Heart left ventricle (tissue), 16 donors: ENCODE data around the gene ARHGAP26. TPM values are rescaled to one million over a fixed set of nuclear protein-coding genes. Genes with fewer than 3 reads are reported as not detected.

Experiments
- ATAC-seq, 4 donors: fragments of 200-7000 bp; cut with Tn5 transposase; one replicate each; pipeline ENCODE4 v1.9.1; 2020 to 2022; ENCODE audit warnings: moderate library complexity in 4 of 4, mild to moderate bottlenecking in 3 of 4, moderate number of reproducible peaks in 1 of 4
- DNase-seq, 5 donors: peaks; one replicate each; pipeline ENCODE4 v3.0.0-alpha.2; 2020
- H3K27ac ChIP-seq, 12 donors: fragments of 200-600 bp; sonication (generic) in 4 of 12; one replicate each; pipeline versions ENCODE4 v1.5.0 to v1.8.0; 2016 to 2022; ENCODE audit warnings: mild to moderate bottlenecking in 2 of 12
- H3K27me3 ChIP-seq, 9 donors: fragments of 200-600 bp; sonication (generic) in 2 of 9; one replicate each; pipeline versions ENCODE4 v1.5.1 to v1.8.0; 2016 to 2022; ENCODE audit warnings: mild to moderate bottlenecking in 3 of 9
- H3K36me3 ChIP-seq, 9 donors: fragments of 200-600 bp; sonication (generic) in 2 of 9; one replicate each; pipeline versions ENCODE4 v1.5.0 to v1.8.0; 2018 to 2022; ENCODE audit warnings: mild to moderate bottlenecking in 2 of 9
- H3K4me1 ChIP-seq, 12 donors: fragments of 200-600 bp; sonication (generic) in 4 of 12; one replicate each; pipeline versions ENCODE4 v1.5.0 to v1.8.0; 2016 to 2022; ENCODE audit warnings: mild to moderate bottlenecking in 3 of 12
- H3K4me3 ChIP-seq, 12 donors: fragments of 200-600 bp; sonication (generic) in 4 of 12; one replicate each; pipeline versions ENCODE4 v1.5.0 to v1.8.0; 2017 to 2022; ENCODE audit warnings: mild to moderate bottlenecking in 9 of 12, moderate library complexity in 4 of 12
- H3K9me3 ChIP-seq, 12 donors: fragments of 200-600 bp; sonication (generic) in 4 of 12; one replicate each; pipeline versions ENCODE4 v1.5.0 to v1.8.0; 2016 to 2022; ENCODE audit warnings: mild to moderate bottlenecking in 1 of 12
- POLR2A ChIP-seq, 2 donors: fragments of 450-650 bp; IDR thresholded peaks; one replicate each; pipeline ENCODE4 v1.6.1; 2017; ENCODE audit warnings: antibody characterized with exemption in 2 of 2, mild to moderate bottlenecking in 2 of 2, moderate library complexity in 2 of 2
- WGBS, 4 donors: extraction: QIAGEN DNeasy Blood & Tissue Kit in 2 of 4; methylation state at CpG; one replicate each; pipeline versions ENCODE4 v1.1.5 to v1.1.7; 2013 to 2018; 5-methylcytosine and 5-hydroxymethylcytosine counted together
- intact Hi-C, 10 donors: fragments of 100-400 bp; cut with DNase I; formaldehyde crosslinking; loops; one replicate each; pipeline versions ENCODE4 v1.11.1 to v1.14.2; 2022
- polyA plus RNA-seq, 2 donors: library from polyadenylated mRNA; stranded (reverse); fragments of 200-250 nt; gene quantifications; one replicate each; pipeline ENCODE4 v1.2.3, GENCODE V29; 2013
- total RNA-seq, 9 donors: library from RNA; depleted of rRNA in 2 of 9; stranded (reverse); fragments of >200 nt in 2 of 9; fragmentation: NEBNext Ultra II Directional in 3 of 9; extraction: Animal tissue kit (Norgen Biotek cat#: 25700) in 3 of 9; gene quantifications; one replicate each; pipeline versions ENCODE4 v1.1.0 to v1.2.4, GENCODE V29; 2016 to 2023
- TF ChIP-seq, protein P1 (sequence below), 12 donors: fragments of 200-600 bp; sonication (generic) in 4 of 12; IDR thresholded peaks; one replicate each; pipeline versions ENCODE4 v1.5.0 to v1.8.0; 2018 to 2022; ENCODE audit warnings: antibody characterized with exemption in 12 of 12, mild to moderate bottlenecking in 5 of 12
- donor health status: ischemic (EF 13 %, LVEDD 7.1; RV severe dilation, severe dysfunction).
- donor health status: healthy with polysubstance abuse.
- donor health status: DM: no; HTN: yes; CAD: no.
- donor health status: DM: no; HTN: no; CAD: no.
- donor health status: ischemic (EF 25% LVEDD 6.9; RV normal size, moderate dysfunction).
- donor health status: ischemic (EF 25% LVEDD 5.7; RV mildly dilated, moderate dysfunction).
- donor health status: healthy.
- donor health status: DM: yes; HTN: yes; CAD: no.
- donor health status: ischemic (EF 35%, LVEDD 5.7; RV mildly dilated, moderate dysfunction).
- donor health status: nonischemic (EF 11% LVEDD 7.7; RV severe dilation, severe dysfunction).
- donor health status: DM: yes; HTN: yes; CAD: no.
- donor health status: PGD.
- donor health status: ischemic (EF 29% LVEDD 5.4; RV normal size, mild dysfunction).
- donor health status: nonischemic (EF 23%, LVEDD 6.1; RV moderate dilation, normal function).

ARHGAP26 gene
- total and polyA plus RNA-seq, 11 donors: 11.9 to 52.1 (median 33.7) TPM

DNA sequence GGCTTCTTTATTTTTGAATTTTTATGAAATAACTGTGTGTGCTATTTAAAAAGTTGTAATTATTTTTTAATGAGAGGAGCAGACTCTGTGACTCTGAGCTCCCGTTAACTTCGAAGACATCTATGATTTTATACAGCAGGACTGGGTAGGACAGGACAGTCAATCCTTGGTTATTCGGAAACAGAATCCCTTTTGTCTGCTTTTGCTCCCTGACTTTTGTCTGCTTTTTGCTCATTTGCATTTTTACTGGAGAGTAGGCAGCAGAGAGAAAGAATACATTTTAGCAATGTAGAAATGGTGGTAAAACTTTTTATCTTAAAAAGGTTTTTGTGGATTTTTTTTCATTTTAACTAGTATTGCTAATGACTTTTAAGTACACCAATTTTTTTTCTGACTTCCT lies 303.6 kb downstream of the ARHGAP26 start:
- Histone ChIP-seq H3K36me3 (peaks cover 0 to 26% (median 9%) of the 10 kb centered on the region in 9 donors), H3K27me3 (no peaks in the 10 kb centered on the region), H3K9me3 (peaks cover 0 to 9% (median 0%) of the 10 kb centered on the region in 12 donors), H3K4me3 (no peak overlapping the region), H3K27ac (no peak overlapping the region), H3K4me1 (peaks cover 0 to 17% (median 3%) of the 10 kb centered on the region in 12 donors)
- WGBS, 4 donors: 84 to 93% (median 87%) methylated on average over 3 of the region's 3 CpGs
- no peak for DNase-seq
- TF ChIP-seq, protein P1, sequence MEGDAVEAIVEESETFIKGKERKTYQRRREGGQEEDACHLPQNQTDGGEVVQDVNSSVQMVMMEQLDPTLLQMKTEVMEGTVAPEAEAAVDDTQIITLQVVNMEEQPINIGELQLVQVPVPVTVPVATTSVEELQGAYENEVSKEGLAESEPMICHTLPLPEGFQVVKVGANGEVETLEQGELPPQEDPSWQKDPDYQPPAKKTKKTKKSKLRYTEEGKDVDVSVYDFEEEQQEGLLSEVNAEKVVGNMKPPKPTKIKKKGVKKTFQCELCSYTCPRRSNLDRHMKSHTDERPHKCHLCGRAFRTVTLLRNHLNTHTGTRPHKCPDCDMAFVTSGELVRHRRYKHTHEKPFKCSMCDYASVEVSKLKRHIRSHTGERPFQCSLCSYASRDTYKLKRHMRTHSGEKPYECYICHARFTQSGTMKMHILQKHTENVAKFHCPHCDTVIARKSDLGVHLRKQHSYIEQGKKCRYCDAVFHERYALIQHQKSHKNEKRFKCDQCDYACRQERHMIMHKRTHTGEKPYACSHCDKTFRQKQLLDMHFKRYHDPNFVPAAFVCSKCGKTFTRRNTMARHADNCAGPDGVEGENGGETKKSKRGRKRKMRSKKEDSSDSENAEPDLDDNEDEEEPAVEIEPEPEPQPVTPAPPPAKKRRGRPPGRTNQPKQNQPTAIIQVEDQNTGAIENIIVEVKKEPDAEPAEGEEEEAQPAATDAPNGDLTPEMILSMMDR (IDR thresholded peaks at IDR 0.05): no peak
- no peak for TF ChIP-seq POLR2A (IDR thresholded peaks at IDR 0.05)
- ATAC-seq: no peak
- intact Hi-C loops: no loop called here

DNA sequence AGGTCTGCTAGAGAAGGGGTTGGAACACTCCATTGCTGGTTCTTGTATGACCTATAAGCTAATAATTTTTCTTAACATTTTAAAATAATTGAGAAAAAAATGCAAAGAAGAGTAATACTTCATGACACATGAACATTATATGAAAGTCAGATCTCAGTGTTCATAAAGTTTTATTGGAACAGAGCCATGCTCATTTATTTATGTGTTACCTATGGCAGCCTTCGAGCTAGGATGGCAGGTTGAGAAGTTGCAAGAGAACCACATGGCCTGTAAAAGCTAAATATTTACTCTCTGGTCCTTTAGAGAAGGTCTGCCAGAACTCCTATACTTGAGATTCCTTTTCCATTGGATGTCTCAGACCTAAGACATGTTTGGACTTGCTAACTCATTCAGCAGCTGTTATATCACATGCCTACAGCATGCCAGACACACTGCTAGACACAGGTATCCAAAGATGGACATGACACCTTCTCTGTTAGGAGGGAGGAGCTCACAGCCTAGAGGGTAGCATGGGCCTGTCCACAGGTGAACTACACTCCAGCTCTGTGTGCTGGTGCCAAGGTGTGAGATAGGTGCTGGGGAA lies 304.3 kb downstream of the ARHGAP26 start:
- Histone ChIP-seq H3K4me3 (no peak overlapping the region), H3K4me1 (peaks cover 0 to 18% (median 3%) of the 10 kb centered on the region in 12 donors), H3K27me3 (no peaks in the 10 kb centered on the region), H3K36me3 (peaks cover 0 to 19% (median 4%) of the 10 kb centered on the region in 9 donors), H3K9me3 (peaks cover 0 to 9% (median 0%) of the 10 kb centered on the region in 12 donors), H3K27ac (no peak overlapping the region)
- ATAC-seq (no peak), DNase-seq (no peak)
- TF ChIP-seq, protein P1 (IDR thresholded peaks at IDR 0.05): no peak
- no peak for TF ChIP-seq POLR2A (IDR thresholded peaks at IDR 0.05)
- WGBS, 4 donors: 92 to 100% (median 97%) methylated on average over 1 of the region's 1 CpG
- intact Hi-C loops: no loop called here

DNA sequence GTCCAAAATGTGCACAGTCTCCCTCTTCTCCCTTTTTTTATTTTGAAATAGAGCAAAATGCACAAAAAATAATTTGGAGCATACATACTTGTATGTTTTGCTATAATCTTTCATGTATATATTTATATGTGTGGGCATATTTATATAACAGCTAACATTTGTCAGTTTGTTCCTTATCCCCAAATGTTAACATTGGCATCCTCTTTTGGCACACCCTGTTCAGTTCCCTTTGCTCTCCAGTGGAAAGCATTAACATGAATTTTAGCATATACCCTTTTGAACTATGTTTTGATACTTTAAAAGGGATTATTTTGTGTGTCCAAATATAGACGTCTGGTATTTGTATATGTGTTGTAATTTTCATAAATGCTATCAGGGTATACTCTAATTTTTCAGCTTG lies 306.2 kb downstream of the ARHGAP26 start:
- WGBS, 4 donors: 85 to 89% (median 87%) methylated on average over 1 of the region's 1 CpG
- TF ChIP-seq, protein P1 (IDR thresholded peaks at IDR 0.05): no peak
- no peak for TF ChIP-seq POLR2A (IDR thresholded peaks at IDR 0.05)

DNA sequence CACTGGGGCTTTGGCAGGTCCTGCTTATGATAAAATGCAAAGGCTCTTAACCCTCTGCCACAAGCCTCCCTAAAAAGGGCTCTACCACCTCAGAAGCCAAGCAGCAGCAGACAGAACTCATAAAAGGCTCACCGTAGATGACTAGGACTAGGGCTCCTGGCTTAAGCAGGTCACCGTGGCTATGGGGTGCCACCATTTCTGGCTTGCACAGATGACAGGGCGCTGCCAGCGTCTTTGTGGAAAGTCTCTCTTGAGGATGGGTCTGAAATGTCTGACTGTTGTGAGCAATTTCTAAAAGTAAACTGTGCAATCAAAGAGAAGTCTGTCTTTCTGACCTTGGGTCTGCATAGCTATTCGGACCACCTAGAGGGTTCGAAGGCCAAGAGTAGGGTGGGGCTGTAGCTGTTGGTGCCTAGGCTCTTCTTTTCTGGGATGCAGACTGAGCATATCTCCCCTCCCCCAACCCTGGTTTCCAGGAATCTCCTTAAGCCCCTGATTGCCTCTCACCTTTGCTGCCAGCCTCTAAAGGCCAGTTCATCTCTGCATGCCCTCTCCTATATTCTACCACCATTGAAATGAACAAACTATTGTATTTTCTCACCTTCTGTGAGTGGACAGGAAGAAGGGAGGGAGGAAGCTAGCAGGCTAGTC lies 307.4 kb downstream of the ARHGAP26 start:
- no peak for ATAC-seq
- intact Hi-C loops: no loop called here
- Histone ChIP-seq H3K27ac (no peak overlapping the region), H3K4me1 (peaks cover 0 to 24% (median 3%) of the 10 kb centered on the region in 12 donors), H3K4me3 (no peak overlapping the region), H3K27me3 (no peaks in the 10 kb centered on the region), H3K9me3 (no peaks in the 10 kb centered on the region), H3K36me3 (no peaks in the 10 kb centered on the region)
- TF ChIP-seq, protein P1 (IDR thresholded peaks at IDR 0.05): no peak
- no peak for TF ChIP-seq POLR2A (IDR thresholded peaks at IDR 0.05)
- no peak for DNase-seq
- WGBS, 4 donors: 88 to 90% (median 89%) methylated on average over 6 of the region's 6 CpGs

More for the DNA sequence above, 306.2 kb downstream of the ARHGAP26 start:
- Histone ChIP-seq H3K9me3 (peaks cover 0 to 9% (median 0%) of the 10 kb centered on the region in 12 donors), H3K27ac (no peak overlapping the region), H3K4me1 (peaks cover 0 to 18% (median 3%) of the 10 kb centered on the region in 12 donors), H3K36me3 (peaks cover 0 to under 1% (median 0%) of the 10 kb centered on the region in 9 donors), H3K4me3 (no peak overlapping the region), H3K27me3 (no peaks in the 10 kb centered on the region)
- no peak for DNase-seq
- ATAC-seq: no peak
- intact Hi-C loops: no loop called here
